HepG2 (cell line): ENCODE results near the gene UBQLN2. TPM values are rescaled to one million over a fixed set of nuclear protein-coding genes. Genes with fewer than 3 reads are reported as not detected.

ENCODE experiments used
- ATAC-seq: fragments of 200-7000 bp; cut with Tn5 transposase; 3 replicates; pipeline ENCODE4 v1.9.1; 2020; ENCODE audit warnings: mild to moderate bottlenecking, moderate library complexity
- BruUV-seq: library from RNA; stranded (reverse); fragments of 400-500 nt; replicated peaks from 2 replicates; lab custom pipeline; 2021; lab: Mats Ljungman, UMichigan
- CTCF ChIA-PET: fragments of 300-600 bp; formaldehyde crosslinking; extraction: SDS; loops from one replicate; lab custom pipeline; 2021; ENCODE audit warnings: low total read pairs, inconsistent platforms, low intra/inter-chr PET ratio; lab: Yijun Ruan, JAX
- POLR2A ChIA-PET: fragments of 350-600 bp; sonication (Branson Sonifier 250); formaldehyde crosslinking; loops from one replicate; lab custom pipeline; 2020; ENCODE audit warnings: antibody characterized with exemption, inconsistent platforms; lab: Yijun Ruan, JAX
- DNase-seq: peaks from one replicate; pipeline ENCODE4 v3.0.0-alpha.2; 2015; ENCODE audit warnings: low spot score
- FAIRE-seq: peaks from 3 replicates; lab custom pipeline; 2011; peaks lifted over from hg19 to GRCh38; lab: Jason Lieb, UNC
- H2AFZ ChIP-seq: one replicate; pipeline ENCODE4 v1.6.1; 2011; ENCODE audit warnings: low read length, inconsistent platforms
- H3K27ac ChIP-seq: fragments of 300-600 bp; 3 replicates; pipeline ENCODE4 v1.8.0; 2011; ENCODE audit warnings: mixed run types, mild to moderate bottlenecking, mixed read lengths, low read length, inconsistent platforms; ENCODE audit not compliant: insufficient read depth; ENCODE audit errors: extremely low read length
- H3K27me3 ChIP-seq, 2 experiments: fragments of 200-600 bp in 1 of 2; 2 replicates in 1 of 2; 3 replicates in 1 of 2; pipeline versions ENCODE4 v1.6.0 to v1.8.0; 2011; ENCODE audit warnings: low read length in 2 of 2, mild to moderate bottlenecking in 2 of 2, moderate library complexity in 2 of 2, inconsistent platforms in 1 of 2; ENCODE audit not compliant: insufficient read depth in 2 of 2, control insufficient read depth in 1 of 2
- H3K36me3 ChIP-seq, 2 experiments: fragments of 200-600 bp in 1 of 2; replicated peaks in 1 of 2; 2 replicates in 1 of 2; 3 replicates in 1 of 2; pipeline versions ENCODE4 v1.5.1 to v1.8.0; 2011; ENCODE audit warnings: low read length in 2 of 2, inconsistent platforms in 1 of 2; ENCODE audit not compliant: insufficient read depth in 2 of 2, control insufficient read depth in 1 of 2
- H3K4me1 ChIP-seq: 2 replicates; pipeline ENCODE4 v1.5.1; 2012; ENCODE audit warnings: low read length, inconsistent platforms; ENCODE audit not compliant: insufficient read depth
- H3K4me2 ChIP-seq: 2 replicates; pipeline ENCODE4 v1.6.0; 2011; ENCODE audit warnings: low read depth, low read length, inconsistent platforms
- H3K4me3 ChIP-seq, 3 experiments: fragments of 200-600 bp in 1 of 3; sonication (generic), shearing (Covaris generic) in 1 of 3; replicated peaks in 1 of 3; 2 replicates each; pipeline ENCODE4 v1.5.1; 2011 to 2016; ENCODE audit warnings: low read length in 3 of 3, inconsistent platforms in 2 of 3, low read depth in 2 of 3, mild to moderate bottlenecking in 2 of 3, control low read depth in 1 of 3, mixed read lengths in 1 of 3; ENCODE audit not compliant: insufficient read depth in 1 of 3
- H3K79me2 ChIP-seq: one replicate; pipeline ENCODE4 v1.6.1; 2011; ENCODE audit warnings: low read length, inconsistent platforms; ENCODE audit not compliant: insufficient read depth
- H3K9ac ChIP-seq: 2 replicates; pipeline ENCODE4 v1.6.0; 2011; ENCODE audit warnings: mild to moderate bottlenecking, low read depth, low read length, inconsistent platforms; ENCODE audit not compliant: insufficient read depth
- H3K9me3 ChIP-seq: 2 replicates; pipeline ENCODE4 v1.5.1; 2012; ENCODE audit warnings: mild to moderate bottlenecking, low read length
- H4K20me1 ChIP-seq: 2 replicates; pipeline ENCODE4 v1.6.0; 2011; ENCODE audit warnings: inconsistent platforms, mild to moderate bottlenecking, low read length, moderate library complexity; ENCODE audit not compliant: insufficient read depth
- FOXA1 ChIP-seq, 2 experiments: fragments of 450-650 bp in 1 of 2; sonication (generic) in 1 of 2; formaldehyde crosslinking in 1 of 2; IDR thresholded peaks; 2 replicates each; pipeline versions ENCODE4 v1.4.0 to v1.6.1; 2016 to 2020; ENCODE audit warnings: missing genetic modification reagents in 1 of 2
- HIVEP1 ChIP-seq: sonication (generic); formaldehyde crosslinking; IDR thresholded peaks from 2 replicates; pipeline ENCODE4 v1.4.0; 2020; ENCODE audit warnings: mild to moderate bottlenecking, missing genetic modification reagents
- HNF4A ChIP-seq: sonication (generic); formaldehyde crosslinking; IDR thresholded peaks from 2 replicates; pipeline ENCODE4 v1.4.0; 2020; ENCODE audit warnings: missing genetic modification reagents
- HNF4G ChIP-seq, 2 experiments: sonication (generic) in 1 of 2; formaldehyde crosslinking in 1 of 2; IDR thresholded peaks; 2 replicates each; pipeline versions ENCODE4 v1.4.0 to v1.6.1; 2011 to 2020; ENCODE audit warnings: borderline replicate concordance in 2 of 2, low read depth in 2 of 2, mild to moderate bottlenecking in 2 of 2, low read length in 1 of 2, missing genetic modification reagents in 1 of 2, moderate library complexity in 1 of 2
- SMYD3 ChIP-seq: sonication (generic); formaldehyde crosslinking; IDR thresholded peaks from 2 replicates; pipeline ENCODE4 v1.8.1; 2023; ENCODE audit warnings: mild to moderate bottlenecking, missing genetic modification reagents
- ZNF44 ChIP-seq: sonication (generic); formaldehyde crosslinking; IDR thresholded peaks from 2 replicates; pipeline ENCODE4 v1.5.1; 2020; ENCODE audit warnings: mild to moderate bottlenecking, missing genetic modification reagents
- ZNF724P ChIP-seq: sonication (generic); formaldehyde crosslinking; IDR thresholded peaks from 2 replicates; pipeline ENCODE4 v1.8.0; 2022; ENCODE audit warnings: missing genetic modification reagents, borderline replicate concordance
- WGBS: methylation state at CpG from one replicate; pipeline ENCODE4 v1.1.6; 2017; ENCODE audit warnings: low lambda C conversion rate; 5-methylcytosine and 5-hydroxymethylcytosine counted together
- in situ Hi-C: cut with HindIII; loops from 2 replicates; pipeline ENCODE4 v1.10.0; 2017; ENCODE audit warnings: low pct_unique_long_range_greater_than_20kb; ENCODE audit not compliant: extremely low pct_ligation_motif_present
- intact Hi-C: fragments of 100-400 bp; cut with micrococcal nuclease; formaldehyde crosslinking; loops from one replicate; pipeline ENCODE4 v1.10.0; 2022; ENCODE audit not compliant: unreplicated experiment
- polyA plus RNA-seq, 8 experiments: library from polyadenylated mRNA; depleted of rRNA in 3 of 8; stranded (reverse) in 7 of 8; unstranded in 1 of 8; fragments of >200 nt; fragmentation: Illumina TruSeq in 4 of 8; extraction: Trizol in 4 of 8; gene quantifications; 2 replicates each; pipeline versions ENCODE4 v1.2.1 to v1.2.3, GENCODE V29; 2011 to 2016; ENCODE audit warnings: low read depth in 4 of 8, missing spikeins in 1 of 8, mixed read lengths in 1 of 8; ENCODE audit not compliant: insufficient read depth in 1 of 8
- total RNA-seq, 5 experiments: library from RNA; depleted of rRNA; stranded (reverse); fragments of >200 nt; fragmentation: Illumina TruSeq; extraction: Trizol; gene quantifications; 2 replicates each; pipeline ENCODE4 v1.2.3, GENCODE V29; 2016; ENCODE audit warnings: low read depth in 1 of 5
- TF ChIP-seq, protein P1 (sequence below): sonication (generic); formaldehyde crosslinking; IDR thresholded peaks from 2 replicates; pipeline ENCODE4 v1.5.0; 2020; ENCODE audit warnings: missing genetic modification reagents

The UBQLN2 gene
- total and polyA plus RNA-seq, 2 of the 13 experiments (the other 11 are each of a cell fraction or from before 2014, with no cell fraction given): 4.1 to 7.2 TPM

GRCh38 chrX:56550667-56551066 is 12.8 kb upstream of the UBQLN2 start:
- TF ChIP-seq, protein P1, sequence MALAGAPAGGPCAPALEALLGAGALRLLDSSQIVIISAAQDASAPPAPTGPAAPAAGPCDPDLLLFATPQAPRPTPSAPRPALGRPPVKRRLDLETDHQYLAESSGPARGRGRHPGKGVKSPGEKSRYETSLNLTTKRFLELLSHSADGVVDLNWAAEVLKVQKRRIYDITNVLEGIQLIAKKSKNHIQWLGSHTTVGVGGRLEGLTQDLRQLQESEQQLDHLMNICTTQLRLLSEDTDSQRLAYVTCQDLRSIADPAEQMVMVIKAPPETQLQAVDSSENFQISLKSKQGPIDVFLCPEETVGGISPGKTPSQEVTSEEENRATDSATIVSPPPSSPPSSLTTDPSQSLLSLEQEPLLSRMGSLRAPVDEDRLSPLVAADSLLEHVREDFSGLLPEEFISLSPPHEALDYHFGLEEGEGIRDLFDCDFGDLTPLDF (CRISPR knock-in tag): no peak
- TF ChIP-seq ZNF44 (CRISPR knock-in tag) (no peak), ZNF724P (no peak), FOXA1 (IDR thresholded peaks at IDR 0.05) (no peak), FOXA1 (CRISPR knock-in tag; IDR thresholded peaks at IDR 0.05) (no peak), SMYD3 (CRISPR knock-in tag) (no peak)
- FAIRE-seq: no peak
- in situ Hi-C loops (no loop called here), intact Hi-C loops (no loop called here)
- Histone ChIP-seq H3K4me2 (no peak overlapping the region), H3K36me3 (no peaks in the 10 kb centered on the region), H3K9me3 (peaks cover 6% of the 10 kb centered on the region; the same call in 1 of the 2 replicates), H2AFZ (no peak overlapping the region), H3K79me2 (no peaks in the 10 kb centered on the region), H3K4me1 (0 out of 2 replicates have a peak, but pooled peaks cover 10% of the 10 kb centered on the region), H4K20me1 (no peaks in the 10 kb centered on the region), H3K27me3 (no peaks in the 10 kb centered on the region), H3K4me3 (no peak overlapping the region), H3K9ac (no peak overlapping the region), H3K27ac (no peak overlapping the region)
- ATAC-seq: no peak
- ChIA-PET CTCF (no interaction called here), POLR2A (no interaction called here)
- DNase-seq: no peak
- BruUV-seq: no TSS peak
- WGBS: 77% methylated on average over 1 of the region's 1 CpG

DNA sequence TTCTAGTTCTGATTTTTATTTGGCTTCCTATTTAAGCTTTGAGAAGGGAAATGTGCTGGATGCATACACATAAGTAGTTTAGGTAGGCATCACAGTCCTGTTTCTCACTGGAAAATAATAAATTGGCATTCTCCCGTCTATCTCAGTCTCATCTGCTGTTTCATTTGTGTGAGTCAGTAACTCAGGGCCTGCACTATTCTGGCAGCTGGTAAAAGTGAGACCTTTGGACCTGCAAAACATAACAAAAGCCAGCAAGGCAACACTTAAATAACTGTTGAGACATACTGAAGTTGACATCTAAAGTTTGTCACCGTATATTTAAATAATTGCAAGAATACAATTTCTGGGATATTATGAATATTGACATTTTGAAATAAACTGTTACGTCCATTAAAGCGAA is 8.6 kb upstream of the UBQLN2 start:
- intact Hi-C loops: no loop called here
- peak; percentile 76; the same call in 2 of the 3 replicates for ATAC-seq
- no TSS peak for BruUV-seq
- H3K79me2 ChIP-seq: no peaks in the 10 kb centered on the region
- peak; percentile 18 for DNase-seq
- TF ChIP-seq HNF4A (peak; percentile 49), HIVEP1 (no peak), HNF4G (IDR thresholded peaks at IDR 0.05; ENCODE audit: borderline replicate concordance, low read depth, low read length) (0 out of 2 replicates have a peak, but pooled peaks have one; percentile 19), HNF4G (CRISPR knock-in tag; IDR thresholded peaks at IDR 0.05; ENCODE audit: borderline replicate concordance, low read depth) (no peak)
- TF ChIP-seq, all 625 proteins: peak for 2
- Histone ChIP-seq H3K4me3 (no peak overlapping the region), H3K9ac (no peak overlapping the region), H3K27ac (no peak overlapping the region), H4K20me1 (no peaks in the 10 kb centered on the region), H3K27me3 (no peaks in the 10 kb centered on the region), H3K9me3 (no peaks in the 10 kb centered on the region), H3K36me3 (no peaks in the 10 kb centered on the region), H2AFZ (no peak overlapping the region), H3K4me1 (0 out of 2 replicates have a peak, but pooled peaks cover 10% of the 10 kb centered on the region), H3K4me2 (no peak overlapping the region)
- CTCF ChIA-PET: no interaction called here
- in situ Hi-C loops: no loop called here
- no peak for FAIRE-seq
- POLR2A ChIA-PET: no interaction called here
- whole genome bisulfite sequencing: 39% methylated on average over 4 of the region's 4 CpGs
